ENCODE results near the gene ANKRD60.

GRCh38 chr20:58241766-58242465 is 13.5 kb upstream of the ANKRD60 start:
- TF ChIP-seq, protein P1, sequence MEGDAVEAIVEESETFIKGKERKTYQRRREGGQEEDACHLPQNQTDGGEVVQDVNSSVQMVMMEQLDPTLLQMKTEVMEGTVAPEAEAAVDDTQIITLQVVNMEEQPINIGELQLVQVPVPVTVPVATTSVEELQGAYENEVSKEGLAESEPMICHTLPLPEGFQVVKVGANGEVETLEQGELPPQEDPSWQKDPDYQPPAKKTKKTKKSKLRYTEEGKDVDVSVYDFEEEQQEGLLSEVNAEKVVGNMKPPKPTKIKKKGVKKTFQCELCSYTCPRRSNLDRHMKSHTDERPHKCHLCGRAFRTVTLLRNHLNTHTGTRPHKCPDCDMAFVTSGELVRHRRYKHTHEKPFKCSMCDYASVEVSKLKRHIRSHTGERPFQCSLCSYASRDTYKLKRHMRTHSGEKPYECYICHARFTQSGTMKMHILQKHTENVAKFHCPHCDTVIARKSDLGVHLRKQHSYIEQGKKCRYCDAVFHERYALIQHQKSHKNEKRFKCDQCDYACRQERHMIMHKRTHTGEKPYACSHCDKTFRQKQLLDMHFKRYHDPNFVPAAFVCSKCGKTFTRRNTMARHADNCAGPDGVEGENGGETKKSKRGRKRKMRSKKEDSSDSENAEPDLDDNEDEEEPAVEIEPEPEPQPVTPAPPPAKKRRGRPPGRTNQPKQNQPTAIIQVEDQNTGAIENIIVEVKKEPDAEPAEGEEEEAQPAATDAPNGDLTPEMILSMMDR (IDR thresholded peaks at IDR 0.05; ENCODE audit: low read depth, low read length): no peak
- TF ChIP-seq EZH2phosphoT487 (IDR thresholded peaks at IDR 0.05; ENCODE audit: low read depth): no peak

Data from OCI-LY3 (cell line).